PC-3 (cell line): ENCODE data around the gene TIMM29. TPM values are rescaled to one million over a fixed set of nuclear protein-coding genes. Genes with fewer than 3 reads are reported as not detected.

ENCODE experiments used
- ATAC-seq: fragments of 200-7000 bp; cut with Tn5 transposase; 2 replicates; pipeline ENCODE4 v1.9.1; 2020; ENCODE audit warnings: mild to moderate bottlenecking, moderate library complexity
- BruUV-seq: library from RNA; stranded (reverse); fragments of 400-500 nt; replicated peaks from 2 replicates; lab custom pipeline; 2021; lab: Mats Ljungman, UMichigan
- CTCF ChIA-PET: fragments of 300-600 bp; sonication (Branson Sonifier 250); formaldehyde crosslinking; loops from one replicate; lab custom pipeline; 2022; ENCODE audit warnings: antibody characterized with exemption; lab: Charles Lee
- POLR2A ChIA-PET: fragments of 300-600 bp; sonication (Branson Sonifier 250); formaldehyde crosslinking; loops from one replicate; lab custom pipeline; 2022; ENCODE audit warnings: antibody characterized with exemption; ENCODE audit not compliant: unreplicated experiment; lab: Charles Lee
- DNase-seq: peaks from one replicate; pipeline ENCODE4 v3.0.0-alpha.2; 2015
- H2AFZ ChIP-seq: fragments of 300-600 bp; sonication (generic); 2 replicates; pipeline ENCODE4 v1.6.0; 2016; ENCODE audit warnings: antibody characterized with exemption, low read length
- H3F3A ChIP-seq: fragments of 300-600 bp; sonication (generic); one replicate; pipeline ENCODE4 v1.6.0; 2017; ENCODE audit warnings: antibody characterized with exemption, low read length, control low read depth, mild to moderate bottlenecking; ENCODE audit not compliant: unreplicated experiment
- H3K27ac ChIP-seq: fragments of 300-600 bp; sonication (generic); 2 replicates; pipeline ENCODE4 v1.5.1; 2016; ENCODE audit warnings: mild to moderate bottlenecking, low read length
- H3K27me3 ChIP-seq: fragments of 300-600 bp; sonication (generic); 2 replicates; pipeline ENCODE4 v1.6.1; 2016; ENCODE audit warnings: low read length, mixed read lengths
- H3K36me3 ChIP-seq: fragments of 300-600 bp; sonication (generic); 2 replicates; pipeline ENCODE4 v1.6.1; 2016; ENCODE audit warnings: low read depth, mixed run types, low read length, mixed read lengths
- H3K4me1 ChIP-seq: fragments of 300-600 bp; sonication (generic); 2 replicates; pipeline ENCODE4 v1.5.1; 2016; ENCODE audit warnings: low read length; ENCODE audit not compliant: insufficient read depth
- H3K4me2 ChIP-seq: fragments of 300-600 bp; sonication (generic); 2 replicates; pipeline ENCODE4 v1.6.0; 2016; ENCODE audit warnings: low read length
- H3K4me3 ChIP-seq: fragments of 300-600 bp; sonication (generic); 2 replicates; pipeline ENCODE4 v1.5.1; 2016; ENCODE audit warnings: mild to moderate bottlenecking, low read length, mixed read lengths
- H3K79me2 ChIP-seq: fragments of 300-600 bp; sonication (generic); 2 replicates; pipeline ENCODE4 v1.6.1; 2017; ENCODE audit warnings: low read length, mixed read lengths
- H3K9ac ChIP-seq: fragments of 300-600 bp; sonication (generic); 2 replicates; pipeline ENCODE4 v1.6.0; 2016; ENCODE audit warnings: mild to moderate bottlenecking, low read length
- H3K9me2 ChIP-seq: fragments of 300-600 bp; sonication (generic); replicated peaks from 2 replicates; pipeline ENCODE4 v1.6.1; 2016; ENCODE audit warnings: mixed run types, low read length, mixed read lengths
- H3K9me3 ChIP-seq: fragments of 300-600 bp; sonication (generic); 2 replicates; pipeline ENCODE4 v1.6.1; 2016; ENCODE audit warnings: low read length, mixed read lengths
- H4K20me1 ChIP-seq: fragments of 300-600 bp; sonication (generic); 2 replicates; pipeline ENCODE4 v1.6.1; 2016; ENCODE audit warnings: low read length, mixed read lengths
- CTCF ChIP-seq: fragments of 300-600 bp; sonication (generic); conservative IDR thresholded peaks from 2 replicates; pipeline ENCODE4 v1.5.1; 2017; ENCODE audit warnings: antibody characterized with exemption, low read depth, mild to moderate bottlenecking, low read length
- EZH2 ChIP-seq: fragments of 300-600 bp; sonication (generic); IDR thresholded peaks from one replicate; pipeline ENCODE4 v1.6.1; 2017; ENCODE audit warnings: antibody characterized with exemption, mild to moderate bottlenecking, low read length; ENCODE audit not compliant: unreplicated experiment
- EZH2phosphoT487 ChIP-seq: fragments of 300-600 bp; sonication (generic); IDR thresholded peaks from 2 replicates; pipeline ENCODE4 v1.6.1; 2018; ENCODE audit warnings: mild to moderate bottlenecking, antibody characterized with exemption, low read length, borderline replicate concordance
- intact Hi-C: fragments of 100-400 bp; cut with micrococcal nuclease; formaldehyde crosslinking; loops from 2 replicates; pipeline ENCODE4 v1.9.0; 2023
- total RNA-seq: library from RNA; depleted of rRNA; stranded (reverse); fragments of >200 nt; gene quantifications from 2 replicates; pipeline ENCODE4 v1.2.3, GENCODE V29; 2014

TIMM29 gene
- total RNA-seq, 1 experiment from 2014 or later: 60.7 TPM

GRCh38 chr19:10913716-10914340, 14.8 kb upstream of the TIMM29 start:
- H3K4me2 ChIP-seq: no peak overlapping the region
- no TSS peak for BruUV-seq
- no peak overlapping the region for H2AFZ ChIP-seq
- intact Hi-C loops: no loop called here
- H3K4me1 ChIP-seq: peaks cover 15% of the 10 kb centered on the region
- no peaks in the 10 kb centered on the region for H3K27me3 ChIP-seq
- no peak overlapping the region for H3K4me3 ChIP-seq
- no peak overlapping the region for H3K9ac ChIP-seq
- ATAC-seq (no peak), DNase-seq (no peak)
- no peaks in the 10 kb centered on the region for H3F3A ChIP-seq
- no peak overlapping the region for H3K27ac ChIP-seq
- CTCF ChIA-PET: no interaction called here
- H3K9me2 ChIP-seq: no peaks in the 10 kb centered on the region
- H3K36me3 ChIP-seq: peaks cover 15% of the 10 kb centered on the region
- TF ChIP-seq EZH2phosphoT487 (no peak), CTCF (no peak), EZH2 (no peak)
- no peaks in the 10 kb centered on the region for H3K9me3 ChIP-seq
- POLR2A ChIA-PET: no interaction called here
- no peaks in the 10 kb centered on the region for H4K20me1 ChIP-seq
- H3K79me2 ChIP-seq: no peaks in the 10 kb centered on the region

- Histone ChIP-seq H3K4me3 (no peak overlapping the region), H3K4me2 (peak overlapping the region; percentile 41), H2AFZ (no peak overlapping the region), H3F3A (no peaks in the 10 kb centered on the region), H4K20me1 (no peaks in the 10 kb centered on the region), H3K36me3 (peaks cover 19% of the 10 kb centered on the region), H3K9ac (no peak overlapping the region), H3K27me3 (no peaks in the 10 kb centered on the region), H3K79me2 (no peaks in the 10 kb centered on the region), H3K9me2 (no peaks in the 10 kb centered on the region), H3K9me3 (no peaks in the 10 kb centered on the region), H3K4me1 (peaks cover 15% of the 10 kb centered on the region), H3K27ac (peak overlapping the region; percentile 47)
- CTCF ChIA-PET: interaction anchor here (0.6 to 1.8 kb wide), 4 partner anchors 26 to 57 kb away, joined by 3 to 12 read pairs (median 7); partner anchors contain the start of gene CARM1
- DNase-seq: peak; percentile 88
- no peak for TF ChIP-seq EZH2phosphoT487
- no peak for TF ChIP-seq CTCF
- no peak for TF ChIP-seq EZH2
- POLR2A ChIA-PET: interaction anchor here (0.5 kb wide), 1 partner anchor 26 kb away, joined by 3 read pairs; no protein-coding TSS in a partner anchor
- intact Hi-C loops: loop anchor here (5.0 kb wide), 1 partner anchor 43 kb away; the partner anchor contains the start of gene CARM1
- BruUV-seq: no TSS peak
- ATAC-seq: peak; percentile 98
Measured at GRCh38 chr19:10915130-10916091, 13.2 kb upstream of the TIMM29 start.
